GM23248 (cell line): ENCODE data around the gene LRCH4.

Source experiments
- EZH2 ChIP-seq: fragments of 200-600 bp; sonication (generic); IDR thresholded peaks from 2 replicates; pipeline ENCODE4 v1.6.1; 2018; ENCODE audit warnings: antibody characterized with exemption, mild to moderate bottlenecking; ENCODE audit not compliant: insufficient read depth, poor library complexity, severe bottlenecking
- EZH2phosphoT487 ChIP-seq: fragments of 200-600 bp; sonication (generic); IDR thresholded peaks from 2 replicates; pipeline ENCODE4 v1.6.1; 2018; ENCODE audit warnings: antibody characterized with exemption, moderate library complexity, mild to moderate bottlenecking, low read depth; ENCODE audit not compliant: insufficient read depth

DNA sequence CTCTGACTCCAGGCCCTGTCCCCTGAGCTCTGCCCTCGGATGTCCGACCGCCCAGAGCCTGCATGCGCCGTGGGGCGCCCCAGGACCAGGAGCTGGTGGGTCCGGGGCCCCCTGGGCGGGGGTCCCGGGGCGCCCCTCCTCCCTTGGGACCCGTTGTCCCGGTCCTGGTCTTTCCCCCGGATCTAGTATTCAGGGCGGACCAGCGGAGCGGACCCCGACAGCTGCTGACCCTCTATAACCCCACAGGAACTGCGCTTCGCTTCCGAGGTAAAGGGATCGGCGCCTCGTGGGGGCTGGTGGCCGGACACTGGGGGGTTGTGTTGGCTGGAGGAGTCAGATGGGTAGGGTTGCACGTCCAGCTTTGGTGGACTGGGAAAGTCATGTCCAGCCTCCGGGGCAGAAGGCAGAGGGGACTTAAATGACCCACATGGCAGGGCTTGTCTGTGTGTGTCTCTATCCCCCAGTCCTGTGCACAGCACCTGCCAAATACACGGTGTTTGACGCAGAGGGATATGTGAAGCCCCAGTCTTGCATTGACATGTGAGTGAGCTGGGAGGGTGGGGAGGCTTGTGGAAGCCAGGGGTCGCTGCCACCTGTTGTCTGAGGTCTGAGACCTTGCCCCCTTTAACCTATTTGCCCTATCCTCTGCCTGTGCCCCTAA, 26.9 kb upstream of the LRCH4 start:
- TF ChIP-seq EZH2 = no peak
- no peak for TF ChIP-seq EZH2phosphoT487
